ENCODE results near the gene PAIP2.
"Not testable (repeated sequence)": the region's sequence is repeated elsewhere in the genome, so short reads cannot be mapped to it uniquely, and the experiment has no call there.

PAIP2 gene

GRCh38 chr5:139335811-139336210, 5.8 kb upstream of the PAIP2 start:
- DNase-seq = no peak

- DNase-seq = no peak
Measured at GRCh38 chr5:139340051-139340450, 1.6 kb upstream of the PAIP2 start.

GRCh38 chr5:139341187-139341688, 416 bp upstream of the PAIP2 start:
- no peak for DNase-seq

GRCh38 chr5:139342423-139342723, 719 bp downstream of the PAIP2 start:
- no peak for DNase-seq

GRCh38 chr5:139343476-139343875, 1.8 kb downstream of the PAIP2 start:
- no peak for DNase-seq

- DNase-seq = no peak
Measured at GRCh38 chr5:139344177-139344576, 2.5 kb downstream of the PAIP2 start.

GRCh38 chr5:139345442-139345841, 3.8 kb downstream of the PAIP2 start:
- not testable (repeated sequence) for DNase-seq

- DNase-seq = not testable (repeated sequence)
Measured at GRCh38 chr5:139347863-139348262, 6.2 kb downstream of the PAIP2 start.

- DNase-seq = no peak
Measured at GRCh38 chr5:139354186-139354585, 12.5 kb downstream of the PAIP2 start.

GRCh38 chr5:139355900-139356299, 14.2 kb downstream of the PAIP2 start:
- DNase-seq = not testable (repeated sequence)

GRCh38 chr5:139358064-139358463, 16.4 kb downstream of the PAIP2 start:
- no peak for DNase-seq

- no peak for DNase-seq
Measured at GRCh38 chr5:139360384-139360783, 18.7 kb downstream of the PAIP2 start.

GRCh38 chr5:139361835-139362429, 20.3 kb downstream of the PAIP2 start:
- no peak for DNase-seq

GRCh38 chr5:139363937-139364336, 22.3 kb downstream of the PAIP2 start:
- no peak for DNase-seq

GRCh38 chr5:139364466-139364865, 22.8 kb downstream of the PAIP2 start:
- no peak for DNase-seq

GRCh38 chr5:139368613-139369012, 27.0 kb downstream of the PAIP2 start:
- no peak for DNase-seq

GRCh38 chr5:139369181-139369580, 27.5 kb downstream of the PAIP2 start:
- DNase-seq = no peak

GRCh38 chr5:139371482-139372435, 30.1 kb downstream of the PAIP2 start:
- peak; percentile 36 for DNase-seq

GRCh38 chr5:139374909-139375308, 33.3 kb downstream of the PAIP2 start:
- DNase-seq = no peak

GRCh38 chr5:139376364-139376763, 34.7 kb downstream of the PAIP2 start:
- no peak for DNase-seq

- no peak for DNase-seq
Measured at GRCh38 chr5:139377226-139377625, 35.6 kb downstream of the PAIP2 start.

GRCh38 chr5:139378101-139378825, 36.6 kb downstream of the PAIP2 start:
- DNase-seq = no peak

- DNase-seq = no peak
Measured at GRCh38 chr5:139378941-139379361, 37.3 kb downstream of the PAIP2 start.

All from femur (tissue), 1 donor.